Activated naive CD4-positive, alpha-beta T cell treated with Interleukin-2 at 50 U/mL for 16 hours (primary cell): Measurements from ENCODE around the gene ST6GALNAC3.

Source experiments
- DNase-seq: peaks from one replicate; pipeline ENCODE4 v3.0.0-alpha.2; 2020

Gene ST6GALNAC3

GRCh38 chr1:76146184-76146583 lies 71.6 kb downstream of the ST6GALNAC3 start:
- no peak for DNase-seq

DNA sequence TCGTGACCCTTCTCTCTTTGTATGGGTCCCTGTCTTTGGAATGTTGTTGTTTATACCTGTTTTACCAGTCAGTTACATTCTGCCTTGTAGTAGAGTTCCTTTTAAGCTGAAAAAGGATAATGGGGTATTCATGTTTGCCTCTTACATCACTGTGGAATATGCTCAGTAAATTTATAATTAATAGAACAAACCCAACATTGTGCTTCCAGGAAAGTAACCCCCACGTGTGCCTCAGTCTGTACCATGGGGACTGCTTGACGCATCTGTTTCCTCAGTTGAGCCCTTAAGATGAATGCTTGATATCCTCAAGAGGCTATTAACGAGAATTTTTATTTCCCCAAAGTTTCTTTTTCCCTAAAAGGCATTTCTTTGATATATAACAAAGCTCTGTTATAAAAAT lies 73.4 kb downstream of the ST6GALNAC3 start:
- DNase-seq: no peak

- no peak for DNase-seq
Observed at GRCh38 chr1:76148460-76148859, 73.9 kb downstream of the ST6GALNAC3 start.

DNA sequence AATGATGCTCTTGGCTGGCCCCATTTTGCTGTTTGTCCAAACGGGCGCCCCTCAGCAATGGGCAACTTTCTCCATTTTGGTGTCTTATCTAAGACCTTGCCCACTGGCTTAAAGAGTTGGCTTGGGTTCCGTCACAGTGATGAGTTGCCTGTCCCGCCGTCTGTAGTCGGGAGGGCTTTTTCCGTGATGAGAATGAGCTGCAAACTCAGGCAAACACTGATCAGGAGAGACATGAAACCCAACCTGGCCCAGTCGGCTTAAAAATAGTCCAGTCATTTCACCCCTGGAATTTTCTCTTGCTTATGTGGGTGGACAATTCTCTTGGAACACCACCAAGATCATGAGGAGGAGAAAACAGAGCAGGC lies 79.3 kb downstream of the ST6GALNAC3 start:
- no peak for DNase-seq

- peak; percentile 77 for DNase-seq
Observed at GRCh38 chr1:76154206-76154956, 79.8 kb downstream of the ST6GALNAC3 start.

- DNase-seq: no peak
Observed at GRCh38 chr1:76156987-76157386, 82.4 kb downstream of the ST6GALNAC3 start.

- DNase-seq: no peak
Observed at GRCh38 chr1:76158126-76158525, 83.6 kb downstream of the ST6GALNAC3 start.

GRCh38 chr1:76160225-76160624 lies 85.7 kb downstream of the ST6GALNAC3 start:
- no peak for DNase-seq

- no peak for DNase-seq
Observed at GRCh38 chr1:76161451-76161850, 86.9 kb downstream of the ST6GALNAC3 start.

GRCh38 chr1:76162254-76162653 lies 87.7 kb downstream of the ST6GALNAC3 start:
- DNase-seq: no peak

GRCh38 chr1:76164165-76164564 lies 89.6 kb downstream of the ST6GALNAC3 start:
- no peak for DNase-seq

GRCh38 chr1:76170084-76170483 lies 95.5 kb downstream of the ST6GALNAC3 start:
- no peak for DNase-seq

- DNase-seq: no peak
Observed at GRCh38 chr1:76170513-76170912, 96.0 kb downstream of the ST6GALNAC3 start.

DNA sequence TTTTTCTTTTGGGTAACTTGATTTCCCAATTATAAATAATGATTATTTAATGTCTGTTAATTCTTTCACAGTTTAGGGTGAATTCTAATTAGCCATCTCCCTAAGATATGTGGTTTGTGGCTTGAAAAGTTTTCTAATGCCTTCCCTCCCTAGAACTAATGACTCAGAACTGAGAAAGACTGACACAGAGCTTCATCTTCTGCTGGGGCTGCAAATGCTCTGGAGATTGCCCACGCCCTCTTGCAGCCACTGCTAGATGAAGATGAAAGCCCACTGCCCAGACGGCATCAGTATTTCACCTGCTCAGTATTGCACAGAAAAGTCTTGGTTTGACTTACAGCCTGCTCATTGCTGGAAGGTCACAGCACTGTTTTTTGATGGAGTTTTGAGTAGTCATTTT lies 101.5 kb downstream of the ST6GALNAC3 start:
- DNase-seq: no peak

GRCh38 chr1:76177615-76178014 lies 103.1 kb downstream of the ST6GALNAC3 start:
- no peak for DNase-seq

GRCh38 chr1:76179219-76179698 lies 104.7 kb downstream of the ST6GALNAC3 start:
- DNase-seq: no peak

DNA sequence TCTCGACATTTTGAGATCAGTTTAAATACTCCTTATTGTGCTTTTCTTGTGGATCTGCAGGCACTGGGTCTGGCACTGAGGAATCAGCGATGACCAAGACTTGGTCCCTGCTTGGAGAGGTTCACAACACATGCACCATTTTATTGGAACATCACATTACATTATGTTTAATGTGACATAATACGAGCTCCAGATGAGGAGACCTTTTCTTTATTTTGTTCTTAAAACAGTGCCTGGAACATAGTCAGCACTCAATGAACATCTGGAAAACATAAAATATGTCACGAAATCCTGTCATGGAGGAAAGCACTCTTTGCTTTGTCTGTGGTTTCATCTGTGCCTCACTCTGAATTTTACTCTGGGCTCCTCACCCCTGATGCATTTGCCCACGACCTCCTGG lies 110.7 kb downstream of the ST6GALNAC3 start:
- no peak for DNase-seq

GRCh38 chr1:76186554-76187170 lies 112.1 kb downstream of the ST6GALNAC3 start:
- no peak for DNase-seq

DNA sequence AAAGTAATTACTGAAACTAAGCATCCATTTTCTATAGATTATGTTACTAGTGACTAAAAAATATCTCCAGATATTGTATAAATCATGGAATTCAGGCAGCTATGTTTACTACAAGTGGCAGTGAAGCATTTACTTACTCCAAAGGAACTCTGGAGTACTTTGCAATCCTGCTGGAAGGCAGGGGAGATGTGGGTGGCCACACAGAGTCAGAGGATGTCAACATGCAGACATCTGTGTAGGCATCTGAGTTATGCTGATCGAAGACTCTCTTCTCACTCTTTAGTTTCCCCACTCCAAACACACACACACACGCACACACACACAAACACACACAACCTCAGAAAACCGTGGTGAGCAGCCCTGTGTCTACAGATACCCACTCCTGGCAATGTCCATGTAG lies 112.9 kb downstream of the ST6GALNAC3 start:
- DNase-seq: no peak

DNA sequence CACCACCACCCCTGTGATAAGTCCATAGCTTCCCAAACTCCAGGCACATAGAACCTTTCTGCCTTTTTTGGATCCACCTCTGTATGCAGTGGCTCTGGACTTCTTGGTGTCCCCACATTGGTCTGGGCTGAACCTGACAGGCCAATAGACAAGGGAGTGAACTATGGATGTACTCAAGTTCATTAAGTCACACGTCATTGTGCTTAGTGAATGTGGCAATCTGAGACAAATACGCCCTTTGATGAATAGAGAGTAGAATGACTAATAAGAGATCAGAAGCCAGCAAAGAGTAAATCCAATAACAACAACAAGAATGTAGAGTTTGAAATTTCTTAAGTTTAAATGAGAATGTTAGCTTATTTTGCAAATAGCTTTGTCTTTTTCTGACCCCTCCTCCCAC lies 114.8 kb downstream of the ST6GALNAC3 start:
- DNase-seq: no peak

DNA sequence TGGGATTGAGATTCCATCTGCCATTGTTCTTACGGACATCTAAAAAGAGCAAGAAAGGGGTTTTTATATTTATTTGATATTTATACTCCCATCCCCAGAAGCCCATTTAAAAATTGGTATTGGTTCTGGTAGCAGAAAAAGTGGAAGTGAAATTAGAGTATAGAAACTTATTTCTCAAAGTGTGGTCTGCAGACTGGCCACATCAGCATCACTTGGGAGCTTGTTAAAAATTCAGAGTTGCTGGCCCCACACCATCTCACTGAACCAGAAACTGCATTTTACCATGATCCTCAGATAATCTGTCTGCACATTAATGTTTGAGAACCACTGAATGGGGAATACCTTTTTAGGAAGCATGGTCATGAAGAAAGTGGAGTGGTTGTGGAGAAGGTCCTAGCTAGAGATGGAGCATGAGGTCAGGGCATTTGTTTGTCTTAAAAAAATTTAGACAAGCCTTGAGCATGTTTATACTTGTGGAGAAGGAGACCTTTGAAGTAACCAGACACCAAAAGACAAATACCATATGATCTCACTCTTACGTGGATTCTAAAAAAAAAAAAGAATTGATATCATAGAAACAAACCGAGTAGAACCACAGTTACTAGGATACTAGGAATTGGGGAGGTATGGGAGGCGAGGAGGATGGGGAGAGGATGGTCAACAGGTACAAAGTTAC lies 116.3 kb downstream of the ST6GALNAC3 start:
- no peak for DNase-seq

- DNase-seq: no peak
Observed at GRCh38 chr1:76191561-76191960, 117.0 kb downstream of the ST6GALNAC3 start.

GRCh38 chr1:76198452-76198851 lies 123.9 kb downstream of the ST6GALNAC3 start:
- DNase-seq: no peak

DNA sequence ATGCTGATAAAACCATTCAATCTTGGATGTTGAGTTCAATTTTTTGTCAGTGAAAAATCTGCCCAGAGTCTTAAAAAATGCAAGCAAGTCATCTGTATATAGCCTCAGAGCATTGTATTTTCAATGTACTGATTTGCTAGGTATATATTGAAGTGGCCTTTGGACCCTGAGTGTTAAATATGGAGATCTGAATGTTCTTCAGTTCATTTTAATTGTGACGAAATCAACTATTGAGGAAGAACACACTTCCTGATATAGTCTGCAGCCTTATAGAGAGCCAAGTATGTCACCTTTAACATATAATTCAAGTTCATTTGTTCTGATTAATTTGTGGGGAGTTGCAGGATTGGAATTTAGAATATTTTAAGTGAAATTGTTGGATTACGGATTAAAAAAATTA lies 128.1 kb downstream of the ST6GALNAC3 start:
- no peak for DNase-seq
